Activated B cell treated with CpG ODN at 0.5 μM for 24 hours (primary cell): Measurements from ENCODE around the gene PIP5K1C. TPM values are rescaled to one million over a fixed set of nuclear protein-coding genes. Genes with fewer than 3 reads are reported as not detected.

Experiments used
- ATAC-seq: fragments of 200-7000 bp; cut with Tn5 transposase; one replicate; pipeline ENCODE4 v1.10.0; 2021; ENCODE audit warnings: low read depth, mild to moderate bottlenecking, moderate library complexity
- CTCF ChIA-PET: fragments of 350-600 bp; sonication (Branson Sonifier 250); formaldehyde crosslinking; loops from one replicate; lab custom pipeline; 2021; ENCODE audit warnings: antibody characterized with exemption; lab: Charles Lee
- POLR2A ChIA-PET: fragments of 350-600 bp; sonication (Branson Sonifier 250); formaldehyde crosslinking; loops from one replicate; lab custom pipeline; 2021; ENCODE audit warnings: antibody characterized with exemption; lab: Charles Lee
- DNase-seq: peaks from one replicate; pipeline ENCODE4 v3.0.0; 2022
- H3K27ac Mint-ChIP-seq: one replicate; pipeline ENCODE4 v1.8.0; 2020; ENCODE audit warnings: mixed read lengths
- H3K27me3 Mint-ChIP-seq: one replicate; pipeline ENCODE4 v1.8.0; 2021; ENCODE audit warnings: mixed read lengths
- H3K36me3 Mint-ChIP-seq: one replicate; pipeline ENCODE4 v1.8.0; 2021; ENCODE audit warnings: low read depth, mixed read lengths
- H3K4me1 Mint-ChIP-seq: one replicate; pipeline ENCODE4 v1.8.0; 2021; ENCODE audit warnings: mixed read lengths
- H3K4me3 Mint-ChIP-seq: one replicate; pipeline ENCODE4 v1.8.0; 2020; ENCODE audit warnings: mild to moderate bottlenecking, mixed read lengths
- H3K9me3 Mint-ChIP-seq: one replicate; pipeline ENCODE4 v1.8.0; 2020; ENCODE audit warnings: mixed read lengths
- intact Hi-C: fragments of 100-400 bp; cut with micrococcal nuclease; formaldehyde crosslinking; loops from one replicate; pipeline ENCODE4 v1.15.1; 2024
- total RNA-seq: library from RNA; stranded (reverse); gene quantifications from 2 replicates; pipeline ENCODE4 v1.2.3, GENCODE V29; 2022
- TF ChIP-seq, protein P1 (sequence below): fragments of 200-600 bp; IDR thresholded peaks from one replicate; pipeline ENCODE4 v1.8.0; 2022; ENCODE audit warnings: antibody characterized with exemption, mild to moderate bottlenecking

The PIP5K1C gene
- total RNA-seq, 1 donor from 2014 or later, result 31.1 TPM

DNA sequence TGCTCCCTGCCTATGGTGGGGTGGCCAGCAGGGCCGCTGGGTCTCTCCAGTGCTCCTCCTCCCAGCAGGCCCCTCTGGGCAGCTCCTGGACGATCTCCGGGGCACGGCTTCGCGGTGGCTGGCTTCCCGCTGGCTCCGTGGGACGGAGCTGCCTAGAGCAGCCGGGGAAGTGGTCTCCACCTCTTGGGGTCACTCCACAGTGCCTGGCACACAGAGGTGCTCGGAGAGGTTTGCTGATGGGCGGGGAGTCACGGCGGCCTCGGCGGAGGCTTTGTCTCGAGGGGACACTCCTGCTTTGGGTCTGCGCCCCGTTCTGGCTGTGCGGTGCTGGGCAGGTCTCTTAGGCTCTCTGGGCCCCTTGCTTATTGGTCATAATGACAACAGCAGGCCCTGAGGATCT, 63.8 kb downstream of the PIP5K1C start:
- ATAC-seq, result no peak
- H3K27ac Mint-ChIP-seq, result no peak overlapping the region
- no peak for DNase-seq
- H3K36me3 Mint-ChIP-seq, result peaks cover 22% of the 10 kb centered on the region
- H3K9me3 Mint-ChIP-seq, result no peaks in the 10 kb centered on the region
- H3K27me3 Mint-ChIP-seq, result no peaks in the 10 kb centered on the region
- intact Hi-C loops, result no loop called here
- H3K4me1 Mint-ChIP-seq, result no peaks in the 10 kb centered on the region
- TF ChIP-seq, protein P1, sequence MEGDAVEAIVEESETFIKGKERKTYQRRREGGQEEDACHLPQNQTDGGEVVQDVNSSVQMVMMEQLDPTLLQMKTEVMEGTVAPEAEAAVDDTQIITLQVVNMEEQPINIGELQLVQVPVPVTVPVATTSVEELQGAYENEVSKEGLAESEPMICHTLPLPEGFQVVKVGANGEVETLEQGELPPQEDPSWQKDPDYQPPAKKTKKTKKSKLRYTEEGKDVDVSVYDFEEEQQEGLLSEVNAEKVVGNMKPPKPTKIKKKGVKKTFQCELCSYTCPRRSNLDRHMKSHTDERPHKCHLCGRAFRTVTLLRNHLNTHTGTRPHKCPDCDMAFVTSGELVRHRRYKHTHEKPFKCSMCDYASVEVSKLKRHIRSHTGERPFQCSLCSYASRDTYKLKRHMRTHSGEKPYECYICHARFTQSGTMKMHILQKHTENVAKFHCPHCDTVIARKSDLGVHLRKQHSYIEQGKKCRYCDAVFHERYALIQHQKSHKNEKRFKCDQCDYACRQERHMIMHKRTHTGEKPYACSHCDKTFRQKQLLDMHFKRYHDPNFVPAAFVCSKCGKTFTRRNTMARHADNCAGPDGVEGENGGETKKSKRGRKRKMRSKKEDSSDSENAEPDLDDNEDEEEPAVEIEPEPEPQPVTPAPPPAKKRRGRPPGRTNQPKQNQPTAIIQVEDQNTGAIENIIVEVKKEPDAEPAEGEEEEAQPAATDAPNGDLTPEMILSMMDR, result no peak
- no peak overlapping the region for H3K4me3 Mint-ChIP-seq
- CTCF ChIA-PET, result no interaction called here
- POLR2A ChIA-PET, result no interaction called here

DNA sequence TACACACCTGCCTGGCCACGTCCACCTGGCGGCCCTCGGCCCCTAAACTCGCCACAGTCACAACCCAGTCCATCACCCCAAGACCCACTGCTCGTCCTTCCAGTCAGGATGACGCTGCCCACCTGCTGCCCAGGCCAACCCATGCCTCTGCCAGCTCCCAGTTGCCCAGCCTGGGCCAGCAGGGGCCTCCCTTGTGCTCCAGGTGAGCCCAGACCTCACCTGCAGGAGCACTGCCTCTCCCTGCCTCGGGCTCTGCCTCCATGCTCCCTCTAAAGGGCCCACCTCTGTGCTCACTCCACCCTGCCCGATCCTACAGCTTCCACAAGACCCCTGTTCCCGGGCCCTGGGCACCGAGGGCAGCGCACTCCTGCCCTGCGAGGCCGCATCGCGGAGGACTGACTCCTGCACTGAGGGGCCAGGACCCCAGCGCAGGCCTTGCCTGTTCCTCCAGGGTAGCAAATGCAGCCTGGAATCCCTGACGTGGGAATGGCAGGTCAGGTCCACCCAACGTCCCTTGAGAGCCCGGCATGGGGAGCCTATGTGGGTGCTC, 65.7 kb downstream of the PIP5K1C start:
- CTCF ChIA-PET, result no interaction called here
- peaks cover 15% of the 10 kb centered on the region for H3K36me3 Mint-ChIP-seq
- H3K4me1 Mint-ChIP-seq, result no peaks in the 10 kb centered on the region
- H3K4me3 Mint-ChIP-seq, result no peak overlapping the region
- H3K9me3 Mint-ChIP-seq, result no peaks in the 10 kb centered on the region
- no peaks in the 10 kb centered on the region for H3K27me3 Mint-ChIP-seq
- no peak overlapping the region for H3K27ac Mint-ChIP-seq
- DNase-seq (no peak), ATAC-seq (no peak)
- intact Hi-C loops, result no loop called here
- POLR2A ChIA-PET, result no interaction called here
- TF ChIP-seq, protein P1, result no peak

DNA sequence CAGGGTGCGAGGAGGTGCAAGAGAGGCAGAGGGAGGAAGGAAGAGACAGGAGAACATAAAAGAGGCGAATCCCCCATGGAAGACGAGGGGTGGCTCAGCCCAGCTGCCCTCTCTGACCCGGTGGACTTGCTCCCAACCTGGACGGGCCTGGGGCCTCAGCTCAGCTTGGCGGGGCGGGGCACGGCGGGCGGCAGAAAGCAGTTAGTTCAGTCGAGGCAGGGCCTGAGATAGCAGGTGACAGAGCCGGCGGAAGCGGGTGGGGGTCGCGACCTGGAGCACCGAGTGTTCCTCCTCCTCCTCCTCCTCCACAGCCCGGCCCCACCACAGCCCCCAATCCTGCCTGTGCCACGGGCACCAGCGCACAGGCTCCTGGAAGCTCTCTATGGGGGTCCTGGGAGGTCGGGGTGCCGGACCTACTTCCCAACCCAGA, 66.7 kb downstream of the PIP5K1C start:
- no peaks in the 10 kb centered on the region for H3K9me3 Mint-ChIP-seq
- no peak for ATAC-seq
- POLR2A ChIA-PET, result no interaction called here
- no peak overlapping the region for H3K27ac Mint-ChIP-seq
- no peaks in the 10 kb centered on the region for H3K4me1 Mint-ChIP-seq
- CTCF ChIA-PET, result no interaction called here
- intact Hi-C loops, result no loop called here
- H3K36me3 Mint-ChIP-seq, result peaks cover 7% of the 10 kb centered on the region
- DNase-seq, result no peak
- no peaks in the 10 kb centered on the region for H3K27me3 Mint-ChIP-seq
- no peak overlapping the region for H3K4me3 Mint-ChIP-seq
- TF ChIP-seq, protein P1, result no peak

- DNase-seq, result no peak
- TF ChIP-seq, protein P1, result no peak
- no peaks in the 10 kb centered on the region for H3K9me3 Mint-ChIP-seq
- no peaks in the 10 kb centered on the region for H3K27me3 Mint-ChIP-seq
- H3K4me1 Mint-ChIP-seq, result no peaks in the 10 kb centered on the region
- intact Hi-C loops, result no loop called here
- CTCF ChIA-PET, result no interaction called here
- ATAC-seq, result no peak
- POLR2A ChIA-PET, result no interaction called here
- peaks cover 4% of the 10 kb centered on the region for H3K36me3 Mint-ChIP-seq
- H3K27ac Mint-ChIP-seq, result no peak overlapping the region
- no peak overlapping the region for H3K4me3 Mint-ChIP-seq
Observed at GRCh38 chr19:3632739-3633558, 67.3 kb downstream of the PIP5K1C start.

GRCh38 chr19:3632098-3632497, 68.2 kb downstream of the PIP5K1C start:
- DNase-seq, result no peak
- no peak overlapping the region for H3K4me3 Mint-ChIP-seq
- intact Hi-C loops, result no loop called here
- TF ChIP-seq, protein P1, result no peak
- H3K4me1 Mint-ChIP-seq, result peaks cover 3% of the 10 kb centered on the region
- H3K27ac Mint-ChIP-seq, result no peak overlapping the region
- no peaks in the 10 kb centered on the region for H3K27me3 Mint-ChIP-seq
- POLR2A ChIA-PET, result no interaction called here
- no peaks in the 10 kb centered on the region for H3K9me3 Mint-ChIP-seq
- no peak for ATAC-seq
- H3K36me3 Mint-ChIP-seq, result peaks cover 4% of the 10 kb centered on the region
- CTCF ChIA-PET, result no interaction called here
